Measurements from ENCODE around the gene B3GALNT2.

B3GALNT2 gene

DNA sequence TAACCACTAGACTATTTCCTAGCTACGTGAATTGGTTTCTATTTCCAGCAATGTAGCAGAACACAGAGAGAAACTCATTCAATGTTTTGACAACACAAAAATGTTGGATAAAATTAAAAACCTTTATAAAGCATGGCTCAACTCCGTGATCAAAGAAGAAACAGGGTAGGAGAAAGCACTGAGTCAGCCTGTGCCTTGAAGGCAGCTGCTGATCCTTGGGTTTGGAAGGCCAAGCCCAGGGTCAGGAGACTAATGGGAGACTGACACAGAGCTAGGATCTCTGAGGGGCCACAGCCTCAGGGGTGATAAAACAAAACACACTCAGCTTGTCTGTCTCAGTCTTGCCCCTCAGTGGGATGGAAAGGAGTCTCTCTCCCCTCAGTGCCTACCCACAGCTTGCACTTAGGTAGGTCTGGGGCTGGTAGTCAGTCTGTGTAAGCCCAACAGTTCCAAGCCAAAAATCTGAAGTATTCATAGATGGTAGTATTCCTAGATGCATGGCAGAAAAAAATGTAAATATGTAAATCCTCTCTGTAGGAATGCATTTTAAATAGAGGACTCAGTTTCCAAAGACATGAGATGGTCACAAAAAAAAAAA lies 53.3 kb downstream of the B3GALNT2 start:
- DNase-seq, result no peak

GRCh38 chr1:235450433-235450832 lies 53.8 kb downstream of the B3GALNT2 start:
- DNase-seq, result no peak

DNA sequence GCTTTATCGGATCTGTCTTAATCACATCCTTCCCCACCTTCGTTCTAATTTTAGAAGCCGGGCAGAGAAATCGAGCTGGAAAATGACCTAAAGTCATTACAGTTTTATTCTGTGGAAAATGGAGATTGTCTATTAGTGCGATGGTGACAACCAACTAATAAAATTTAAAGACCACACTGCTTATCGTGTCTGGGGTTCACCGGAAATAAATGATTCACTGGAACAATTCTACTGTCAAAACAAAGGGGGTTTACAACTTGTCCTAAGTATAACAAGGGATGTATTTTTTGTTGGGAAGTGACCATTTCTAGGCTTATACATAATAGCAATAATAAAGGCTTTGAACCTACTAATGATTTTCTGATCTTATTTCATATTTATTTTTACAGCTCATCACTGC lies 55.6 kb downstream of the B3GALNT2 start:
- no peak for DNase-seq

- no peak for DNase-seq
These were observed 61.3 kb downstream of the B3GALNT2 start for GRCh38 chr1:235442788-235443429.

DNA sequence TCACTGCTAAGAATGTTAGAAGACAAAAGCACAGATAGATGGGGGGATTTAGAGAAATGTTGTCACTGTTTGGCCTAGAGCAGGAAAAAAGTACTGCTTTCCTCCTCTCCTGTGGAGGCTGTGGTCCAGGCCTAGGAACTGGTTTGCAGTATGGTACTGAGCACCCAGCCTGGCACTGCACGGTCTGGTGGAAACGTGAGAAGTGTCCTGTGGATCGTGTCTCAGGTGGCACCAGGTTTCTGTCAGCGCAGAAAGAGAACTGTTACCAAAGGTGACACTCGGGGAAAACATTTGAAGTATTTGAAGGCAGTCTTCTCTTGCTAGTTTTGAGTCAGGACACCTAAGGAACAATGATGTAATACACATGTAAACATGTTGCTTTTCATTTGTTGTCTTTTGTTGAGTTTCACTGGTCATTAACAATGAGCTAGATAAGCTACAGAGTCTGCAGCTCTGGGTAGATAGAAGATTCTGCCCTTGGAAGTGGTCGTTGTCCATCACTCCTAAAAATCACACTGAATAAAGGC lies 63.0 kb downstream of the B3GALNT2 start:
- no peak for DNase-seq

DNA sequence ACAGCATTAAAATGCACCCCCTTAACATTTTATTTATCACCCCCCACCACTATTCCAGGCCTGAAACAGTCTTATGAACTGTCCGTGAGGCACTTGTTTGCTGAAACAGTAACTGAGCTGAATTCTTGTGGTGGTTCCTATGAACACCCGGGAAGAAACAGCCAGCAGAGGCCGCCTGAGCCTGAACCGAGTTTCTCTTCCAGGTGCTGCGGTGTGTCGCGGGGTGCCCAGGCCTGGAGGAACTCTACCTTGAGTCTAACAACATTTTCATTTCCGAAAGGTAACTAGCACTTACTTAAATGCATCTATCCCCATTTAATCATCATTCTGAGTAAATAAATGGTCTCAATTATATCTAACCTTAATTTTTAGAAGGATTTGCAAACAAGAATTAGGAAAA lies 70.3 kb downstream of the B3GALNT2 start:
- DNase-seq, result no peak

GRCh38 chr1:235430991-235431390 lies 73.3 kb downstream of the B3GALNT2 start:
- no peak for DNase-seq

DNA sequence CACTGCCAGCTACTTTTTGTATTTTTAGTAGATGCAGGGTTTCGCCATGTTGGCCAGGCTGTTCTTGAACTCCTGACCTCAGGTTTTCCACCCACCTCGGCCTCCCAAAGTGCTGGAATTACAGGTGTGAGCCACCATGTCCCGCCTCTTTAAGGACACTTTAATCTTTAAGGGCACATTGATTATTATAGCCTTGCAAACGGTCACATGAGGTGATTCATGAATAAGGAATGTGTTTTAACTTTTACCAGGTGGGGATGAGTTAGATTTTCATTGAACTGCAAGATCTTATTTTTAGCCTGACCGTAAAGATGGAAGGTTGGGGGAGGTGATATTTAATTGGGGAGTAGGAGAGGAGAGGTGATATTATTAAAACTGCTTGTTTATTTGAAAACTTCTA lies 75.1 kb downstream of the B3GALNT2 start:
- no peak for DNase-seq

GRCh38 chr1:235427447-235427846 lies 76.8 kb downstream of the B3GALNT2 start:
- DNase-seq, result no peak

- no peak for DNase-seq
These were observed 77.6 kb downstream of the B3GALNT2 start for GRCh38 chr1:235426680-235427079.

DNA sequence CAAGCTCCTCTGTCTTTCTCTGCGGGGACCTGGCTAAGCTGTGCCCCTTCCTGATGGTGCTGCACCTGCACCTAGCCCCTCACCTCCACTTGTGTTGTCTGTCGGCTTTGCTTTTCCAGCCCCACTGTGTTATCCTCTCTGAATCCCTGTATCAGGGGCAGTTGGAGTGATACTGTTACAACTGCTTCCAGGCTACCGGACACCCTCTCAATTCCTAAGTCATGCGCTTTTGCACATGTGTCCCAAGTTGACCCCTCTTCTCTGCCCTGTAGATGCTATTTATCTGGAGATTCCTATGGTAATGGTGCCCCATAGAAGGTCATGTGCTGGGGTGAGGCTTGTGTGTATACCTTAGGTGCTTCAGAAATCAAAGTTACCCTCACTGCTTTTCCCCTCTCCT lies 78.1 kb downstream of the B3GALNT2 start:
- no peak for DNase-seq

DNA sequence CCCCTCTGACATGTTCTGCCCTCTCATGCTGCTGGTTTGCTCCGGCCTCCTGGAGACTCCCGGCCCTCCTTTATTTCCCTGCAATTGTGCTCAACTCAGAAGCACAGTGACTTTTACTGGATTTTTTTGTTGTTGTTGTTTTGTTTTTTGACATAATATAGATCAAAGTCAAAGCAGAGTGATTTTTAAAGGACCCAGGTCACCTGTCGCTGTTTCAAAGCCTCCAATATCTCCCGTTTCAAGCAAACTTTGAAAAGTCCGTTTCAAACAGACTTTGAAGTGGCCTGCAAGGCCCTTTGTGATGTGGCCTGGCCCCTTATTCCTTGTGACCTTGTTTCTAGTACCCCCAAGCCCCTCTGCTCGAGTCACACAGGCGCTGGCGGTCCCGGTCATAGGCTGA lies 78.9 kb downstream of the B3GALNT2 start:
- DNase-seq, result no peak

- DNase-seq, result no peak
These were observed 80.2 kb downstream of the B3GALNT2 start for GRCh38 chr1:235424092-235424491.

DNA sequence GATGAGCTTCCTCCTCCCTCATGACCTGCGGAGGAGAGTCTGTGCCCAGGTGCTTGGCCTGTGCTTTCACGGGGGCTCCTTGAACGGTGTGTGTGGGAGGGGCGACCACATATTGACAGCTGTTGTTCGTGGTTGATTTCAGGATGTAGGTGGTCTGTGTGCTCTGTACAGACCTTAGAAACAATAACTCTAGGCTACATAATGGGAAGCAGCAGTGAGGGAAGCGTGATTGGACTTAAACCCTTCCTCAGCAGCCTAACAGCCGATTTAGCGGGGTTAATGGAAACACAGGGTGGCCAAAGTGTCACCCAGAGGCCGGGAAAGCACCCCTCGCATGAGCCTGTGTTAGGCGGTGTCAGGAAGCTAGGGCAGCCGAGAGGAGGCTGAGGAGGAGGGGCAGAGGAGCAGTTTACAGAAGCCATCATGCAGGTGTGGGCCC lies 81.0 kb downstream of the B3GALNT2 start:
- no peak for DNase-seq

GRCh38 chr1:235421751-235422150 lies 82.5 kb downstream of the B3GALNT2 start:
- DNase-seq, result no peak

GRCh38 chr1:235417086-235417697 lies 87.1 kb downstream of the B3GALNT2 start:
- peak; percentile 42 for DNase-seq

DNA sequence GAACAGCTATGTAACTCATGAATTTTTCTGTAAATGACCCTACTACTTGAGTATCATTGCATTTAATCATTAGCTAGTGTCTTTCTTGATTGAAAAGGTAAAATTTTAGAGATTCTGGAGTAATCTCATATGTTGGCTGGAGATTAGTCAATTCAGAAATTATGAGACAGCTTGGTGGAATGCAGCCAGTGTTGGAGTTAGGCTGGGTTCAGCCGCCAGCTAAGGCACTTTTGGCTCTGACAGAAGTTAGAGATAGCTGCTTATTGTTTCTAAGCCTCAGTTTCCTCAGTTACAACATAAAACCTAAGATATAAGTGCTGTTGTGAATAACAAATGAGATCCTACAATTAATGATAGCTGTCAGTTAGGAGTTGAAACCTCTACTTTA lies 87.6 kb downstream of the B3GALNT2 start:
- DNase-seq, result no peak

- DNase-seq, result peak; percentile 8
These were observed 89.0 kb downstream of the B3GALNT2 start for GRCh38 chr1:235415008-235415904.

- peak; percentile 9 for DNase-seq
These were observed 92.5 kb downstream of the B3GALNT2 start for GRCh38 chr1:235411489-235412486.

GRCh38 chr1:235410467-235410866 lies 93.8 kb downstream of the B3GALNT2 start:
- no peak for DNase-seq

GRCh38 chr1:235409042-235409820 lies 95.0 kb downstream of the B3GALNT2 start:
- DNase-seq, result no peak
